ENCODE measurements around the gene GALNTL6. TPM values are rescaled to one million over a fixed set of nuclear protein-coding genes. Genes with fewer than 3 reads are reported as not detected.

The GALNTL6 gene
- total and polyA plus RNA-seq, 2 of the 4 experiments (the other 2 are of a cell fraction), result under 0.01 TPM; not detected in 1

DNA sequence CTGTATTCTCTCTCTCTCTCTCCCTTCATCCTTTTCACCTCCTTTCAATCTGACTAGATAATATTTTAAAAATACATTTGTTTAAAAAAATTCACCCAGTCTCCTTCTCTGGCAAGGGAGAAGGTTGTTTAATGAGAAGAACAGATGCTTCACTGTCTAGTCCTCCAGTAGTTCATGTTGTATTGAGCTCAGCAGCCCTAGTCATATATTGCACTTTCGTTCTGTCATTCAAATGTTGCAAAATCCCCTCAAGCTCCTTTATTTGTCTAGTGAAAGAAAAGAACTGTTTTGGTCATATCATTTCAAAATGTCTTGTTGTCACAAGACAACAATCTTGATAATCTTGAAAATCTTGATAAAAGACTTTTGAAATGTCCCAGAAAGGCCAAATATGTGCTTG, 248.0 kb downstream of the GALNTL6 start:
- dilution Hi-C loops (cut with HindIII; ENCODE audit: low sequenced_read_pairs, unreplicated experiment), result no loop called here

More for the DNA sequence above, 248.0 kb downstream of the GALNTL6 start:
- Histone ChIP-seq H3K4ac (ENCODE audit: low read depth, low read length) (no peak overlapping the region), H2AK5ac (ENCODE audit: low read depth, low read length) (no peak overlapping the region), H3K4me1 (ENCODE audit: control insufficient read depth, insufficient read depth, low read length) (no peaks in the 10 kb centered on the region), H3K4me2 (ENCODE audit: low read depth, low read length) (no peak overlapping the region), H3K23ac (ENCODE audit: low read depth, low read length) (no peak overlapping the region), H3K56ac (ENCODE audit: extremely low read depth, insufficient read depth, low read length) (no peak overlapping the region), H3K18ac (ENCODE audit: low read depth, low read length) (no peak overlapping the region), H2AK9ac (replicated peaks; ENCODE audit: low read depth, low read length, poor library complexity) (no peak overlapping the region), H3K9me1 (ENCODE audit: insufficient read depth, low read length) (no peaks in the 10 kb centered on the region), H2BK120ac (ENCODE audit: low read depth, low read length) (no peak overlapping the region), H2BK5ac (ENCODE audit: low read depth, low read length, poor library complexity, severe bottlenecking) (no peak overlapping the region), H3K27me3 (ENCODE audit: control insufficient read depth, insufficient read depth, low read length) (no peaks in the 10 kb centered on the region), H4K8ac (ENCODE audit: low read depth in 2 of 2, low read length in 2 of 2) (no peak overlapping the region), H3K36me3 (ENCODE audit: control insufficient read depth, insufficient read depth, low read length) (no peaks in the 10 kb centered on the region), H2AFZ (replicated peaks; ENCODE audit: low read length, poor library complexity) (no peak overlapping the region), H3K14ac (replicated peaks; ENCODE audit: low read depth, low read length) (no peak overlapping the region), H4K20me1 (ENCODE audit: insufficient read depth, low read length) (no peaks in the 10 kb centered on the region), H3K27ac (ENCODE audit: insufficient read depth, low read length) (no peak overlapping the region), H3K9me3 (ENCODE audit: control insufficient read depth, insufficient read depth, low read length) (no peaks in the 10 kb centered on the region; the same call in 1 of the 2 replicates), H2BK15ac (ENCODE audit: low read depth, low read length) (no peak overlapping the region), H4K5ac (ENCODE audit: low read depth, low read length) (no peak overlapping the region), H3K9ac (ENCODE audit: low read depth, low read length) (no peak overlapping the region), H3K4me3 (ENCODE audit: insufficient read depth, low read depth, low read length) (no peak overlapping the region), H4K91ac (ENCODE audit: insufficient read depth, low read depth, low read length) (no peak overlapping the region), H3K79me1 (ENCODE audit: low read depth in 1 of 2, low read length in 2 of 2) (no peaks in the 10 kb centered on the region), H2BK20ac (ENCODE audit: low read depth, low read length) (no peak overlapping the region)
- WGBS, 2 experiments (ENCODE audit: extremely low coverage in 2 of 2, insufficient read length in 1 of 2), result no CpG with 5 or more reads among the region's 1 CpG
- POLR2A ChIA-PET (ENCODE audit: unreplicated experiment), result no interaction called here
- intact Hi-C loops (cut with micrococcal nuclease), result no loop called here
- in situ Hi-C loops (cut with MboI; ENCODE audit: low sequenced_read_pairs), result no loop called here
- no peak for ATAC-seq (ENCODE audit: low read depth)
- no peak for TF ChIP-seq RCOR1 (IDR thresholded peaks at IDR 0.05; ENCODE audit: insufficient replicate concordance, low read length)
- TF ChIP-seq NFE2L2 (IDR thresholded peaks at IDR 0.05; ENCODE audit: low read depth, low read length), result no peak
- TF ChIP-seq FOS (IDR thresholded peaks at IDR 0.05; ENCODE audit: low read depth, low read length), result no peak
- no peak for TF ChIP-seq CHD1 (IDR thresholded peaks at IDR 0.05; ENCODE audit: low read depth, low read length)
- TF ChIP-seq, protein P1, sequence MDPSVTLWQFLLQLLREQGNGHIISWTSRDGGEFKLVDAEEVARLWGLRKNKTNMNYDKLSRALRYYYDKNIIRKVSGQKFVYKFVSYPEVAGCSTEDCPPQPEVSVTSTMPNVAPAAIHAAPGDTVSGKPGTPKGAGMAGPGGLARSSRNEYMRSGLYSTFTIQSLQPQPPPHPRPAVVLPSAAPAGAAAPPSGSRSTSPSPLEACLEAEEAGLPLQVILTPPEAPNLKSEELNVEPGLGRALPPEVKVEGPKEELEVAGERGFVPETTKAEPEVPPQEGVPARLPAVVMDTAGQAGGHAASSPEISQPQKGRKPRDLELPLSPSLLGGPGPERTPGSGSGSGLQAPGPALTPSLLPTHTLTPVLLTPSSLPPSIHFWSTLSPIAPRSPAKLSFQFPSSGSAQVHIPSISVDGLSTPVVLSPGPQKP (IDR thresholded peaks at IDR 0.05; ENCODE audit: borderline replicate concordance, low read depth, low read length), result no peak
- no peak for TF ChIP-seq CEBPB (IDR thresholded peaks at IDR 0.05; ENCODE audit: low read depth, low read length)
- no peak for TF ChIP-seq RAD21 (IDR thresholded peaks at IDR 0.05; ENCODE audit: low read length)
- no peak for TF ChIP-seq MAFK (IDR thresholded peaks at IDR 0.05; ENCODE audit: low read depth, low read length)
- TF ChIP-seq SMC3 (IDR thresholded peaks at IDR 0.05; ENCODE audit: low read depth, low read length), result no peak
- no peak for TF ChIP-seq BHLHE40 (IDR thresholded peaks at IDR 0.05; ENCODE audit: low read depth, low read length)
- no peak for TF ChIP-seq RFX5 (IDR thresholded peaks at IDR 0.05; ENCODE audit: low read depth, low read length)
- TF ChIP-seq MXI1 (IDR thresholded peaks at IDR 0.05; ENCODE audit: borderline replicate concordance, low read depth, low read length), result no peak
- TF ChIP-seq, protein P2, sequence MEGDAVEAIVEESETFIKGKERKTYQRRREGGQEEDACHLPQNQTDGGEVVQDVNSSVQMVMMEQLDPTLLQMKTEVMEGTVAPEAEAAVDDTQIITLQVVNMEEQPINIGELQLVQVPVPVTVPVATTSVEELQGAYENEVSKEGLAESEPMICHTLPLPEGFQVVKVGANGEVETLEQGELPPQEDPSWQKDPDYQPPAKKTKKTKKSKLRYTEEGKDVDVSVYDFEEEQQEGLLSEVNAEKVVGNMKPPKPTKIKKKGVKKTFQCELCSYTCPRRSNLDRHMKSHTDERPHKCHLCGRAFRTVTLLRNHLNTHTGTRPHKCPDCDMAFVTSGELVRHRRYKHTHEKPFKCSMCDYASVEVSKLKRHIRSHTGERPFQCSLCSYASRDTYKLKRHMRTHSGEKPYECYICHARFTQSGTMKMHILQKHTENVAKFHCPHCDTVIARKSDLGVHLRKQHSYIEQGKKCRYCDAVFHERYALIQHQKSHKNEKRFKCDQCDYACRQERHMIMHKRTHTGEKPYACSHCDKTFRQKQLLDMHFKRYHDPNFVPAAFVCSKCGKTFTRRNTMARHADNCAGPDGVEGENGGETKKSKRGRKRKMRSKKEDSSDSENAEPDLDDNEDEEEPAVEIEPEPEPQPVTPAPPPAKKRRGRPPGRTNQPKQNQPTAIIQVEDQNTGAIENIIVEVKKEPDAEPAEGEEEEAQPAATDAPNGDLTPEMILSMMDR (conservative IDR thresholded peaks at IDR 0.05; ENCODE audit: low read depth, low read length), result no peak
- TF ChIP-seq POLR2A (IDR thresholded peaks at IDR 0.05; ENCODE audit: low read depth, low read length), result no peak
- TF ChIP-seq MAZ (IDR thresholded peaks at IDR 0.05; ENCODE audit: borderline replicate concordance, low read depth, low read length), result no peak
- no peak for DNase-seq
- BruUV-seq (replicated peaks), result no TSS peak
- CTCF ChIA-PET, result interaction anchor here (0.6 kb wide), 1 partner anchor 906 kb away, joined by 6 read pairs; no protein-coding TSS in a partner anchor
